T-helper 2 cell treated with Interferon-gamma antibody and Interleukin-4, amounts not matched to agents 5 μg/mL and 100 μg/mL, for 36 hours (primary cell): Measurements from ENCODE around the gene KIAA1217.

Experiments
- DNase-seq: peaks from one replicate; pipeline ENCODE4 v3.0.0; 2021; ENCODE audit warnings: low spot score
- H3K27ac Mint-ChIP-seq: one replicate; pipeline ENCODE4 v1.8.0; 2021; ENCODE audit warnings: mild to moderate bottlenecking, mixed read lengths
- H3K27me3 Mint-ChIP-seq: one replicate; pipeline ENCODE4 v1.8.0; 2021; ENCODE audit warnings: low read depth, mixed read lengths
- H3K36me3 Mint-ChIP-seq: one replicate; pipeline ENCODE4 v1.8.0; 2021; ENCODE audit warnings: low read depth, mixed read lengths
- H3K4me1 Mint-ChIP-seq: one replicate; pipeline ENCODE4 v1.8.0; 2021; ENCODE audit warnings: low read depth, mixed read lengths
- H3K4me3 Mint-ChIP-seq: one replicate; pipeline ENCODE4 v1.8.0; 2022; ENCODE audit warnings: mild to moderate bottlenecking, moderate library complexity, mixed read lengths
- H3K9me3 Mint-ChIP-seq: one replicate; pipeline ENCODE4 v1.8.0; 2021; ENCODE audit warnings: mixed read lengths

KIAA1217 gene

DNA sequence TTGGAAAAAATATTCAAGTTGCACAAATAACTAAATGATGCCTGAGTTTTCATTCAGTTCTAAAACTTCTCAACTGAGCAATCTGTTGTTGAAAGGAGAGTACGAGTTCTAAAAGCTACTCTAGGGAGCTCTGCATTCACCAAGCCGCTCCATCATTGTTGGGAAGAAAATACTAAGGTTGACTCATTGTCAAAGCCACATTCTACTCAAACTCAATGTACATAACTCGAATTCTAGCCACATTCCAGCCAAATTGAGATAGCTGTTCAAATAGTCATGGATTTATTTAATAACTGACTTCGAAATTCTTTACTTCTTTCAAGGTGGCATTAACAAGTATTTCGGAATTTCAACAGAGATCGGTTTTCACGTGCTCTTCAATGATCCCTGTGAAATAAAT is 63.4 kb downstream of the KIAA1217 start:
- peaks cover 3% of the 10 kb centered on the region for H3K9me3 Mint-ChIP-seq
- H3K36me3 Mint-ChIP-seq, result no peaks in the 10 kb centered on the region
- H3K4me1 Mint-ChIP-seq, result no peaks in the 10 kb centered on the region
- no peak overlapping the region for H3K27ac Mint-ChIP-seq
- H3K27me3 Mint-ChIP-seq, result no peaks in the 10 kb centered on the region
- H3K4me3 Mint-ChIP-seq, result no peak overlapping the region
- DNase-seq, result no peak

DNA sequence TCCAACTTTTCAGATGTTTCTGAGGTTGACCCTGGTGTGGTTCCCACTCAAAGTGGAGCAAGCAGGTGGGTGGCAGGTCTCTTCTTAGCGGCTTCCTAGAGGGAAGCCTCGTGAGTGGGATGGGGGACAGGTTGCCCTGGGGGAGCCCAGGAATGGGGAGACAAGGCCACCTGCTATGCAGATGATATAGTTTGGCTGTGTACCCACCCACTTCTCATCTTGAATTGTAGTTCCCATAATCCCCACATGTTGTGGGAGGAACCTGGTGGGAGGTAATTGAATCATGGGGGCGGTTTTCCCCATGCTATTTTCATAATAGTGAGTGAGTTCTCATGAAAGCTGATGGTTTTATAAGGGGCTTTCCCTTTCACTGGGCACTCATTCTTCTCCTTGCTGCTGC is 68.3 kb downstream of the KIAA1217 start:
- no peaks in the 10 kb centered on the region for H3K27me3 Mint-ChIP-seq
- peaks cover 8% of the 10 kb centered on the region for H3K9me3 Mint-ChIP-seq
- H3K4me3 Mint-ChIP-seq, result no peak overlapping the region
- H3K4me1 Mint-ChIP-seq, result no peaks in the 10 kb centered on the region
- H3K36me3 Mint-ChIP-seq, result no peaks in the 10 kb centered on the region
- H3K27ac Mint-ChIP-seq, result no peak overlapping the region
- no peak for DNase-seq

- Mint-ChIP-seq H3K4me3 (no peak overlapping the region), H3K27ac (no peak overlapping the region), H3K9me3 (peaks cover 8% of the 10 kb centered on the region), H3K4me1 (no peaks in the 10 kb centered on the region), H3K27me3 (no peaks in the 10 kb centered on the region), H3K36me3 (no peaks in the 10 kb centered on the region)
- DNase-seq, result no peak
These were observed 68.8 kb downstream of the KIAA1217 start for GRCh38 chr10:24277771-24278170.

DNA sequence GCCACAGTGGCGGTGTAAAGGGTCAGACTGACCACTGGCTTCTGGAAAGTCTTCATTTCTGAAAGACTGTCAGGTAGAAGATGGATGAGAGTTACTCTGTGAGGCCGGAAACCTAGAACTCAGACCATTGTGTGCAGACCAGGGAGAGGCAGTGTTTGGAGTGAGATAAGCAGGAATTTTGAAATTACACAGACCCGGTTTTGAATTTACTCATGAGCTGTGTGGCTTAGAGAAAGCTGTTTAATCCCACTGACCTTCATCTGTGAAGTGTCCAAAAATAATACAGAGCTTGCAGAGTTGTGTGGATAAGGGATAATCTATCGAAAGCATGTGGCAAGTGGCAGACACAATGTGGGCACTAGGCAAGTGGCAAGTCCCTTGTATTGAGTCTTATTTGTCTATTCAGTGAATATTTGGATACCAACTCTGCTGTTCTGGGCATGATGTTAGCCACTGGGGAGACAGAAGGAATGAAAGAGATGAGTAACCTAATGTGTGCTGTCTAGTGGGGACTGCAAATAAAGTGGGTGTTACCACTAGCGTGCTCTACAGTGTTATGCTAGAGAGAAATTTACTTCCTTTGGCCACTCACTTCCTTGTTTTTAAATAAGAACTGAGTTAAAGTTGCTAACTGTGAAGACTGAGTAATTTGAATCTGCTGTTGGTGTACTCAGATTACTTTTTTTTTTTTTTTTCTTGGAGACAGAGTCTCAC is 69.4 kb downstream of the KIAA1217 start:
- Mint-ChIP-seq H3K4me3 (no peak overlapping the region), H3K27ac (no peak overlapping the region), H3K9me3 (peaks cover 8% of the 10 kb centered on the region), H3K36me3 (no peaks in the 10 kb centered on the region), H3K4me1 (no peaks in the 10 kb centered on the region), H3K27me3 (no peaks in the 10 kb centered on the region)
- DNase-seq, result no peak

DNA sequence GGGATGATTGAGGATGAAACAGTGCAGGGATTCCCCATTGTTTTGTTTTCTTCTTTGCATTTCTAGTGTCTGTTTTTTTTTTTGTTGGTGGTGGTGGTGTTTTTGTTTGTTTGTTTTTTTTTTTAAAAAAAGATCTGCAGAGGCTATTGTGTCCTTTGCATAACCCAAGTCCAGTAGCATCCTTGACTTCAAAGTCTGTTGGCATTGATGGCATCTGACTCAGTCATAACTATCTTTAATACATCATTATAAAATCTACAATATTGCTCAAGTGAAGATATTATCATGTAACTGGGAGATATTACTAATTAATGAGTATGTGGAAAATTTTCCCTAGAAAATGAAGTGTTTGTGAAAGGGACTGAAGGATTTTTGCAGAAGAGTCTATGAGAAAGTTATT is 70.2 kb downstream of the KIAA1217 start:
- H3K4me3 Mint-ChIP-seq, result no peak overlapping the region
- no peaks in the 10 kb centered on the region for H3K36me3 Mint-ChIP-seq
- H3K27ac Mint-ChIP-seq, result no peak overlapping the region

DNA sequence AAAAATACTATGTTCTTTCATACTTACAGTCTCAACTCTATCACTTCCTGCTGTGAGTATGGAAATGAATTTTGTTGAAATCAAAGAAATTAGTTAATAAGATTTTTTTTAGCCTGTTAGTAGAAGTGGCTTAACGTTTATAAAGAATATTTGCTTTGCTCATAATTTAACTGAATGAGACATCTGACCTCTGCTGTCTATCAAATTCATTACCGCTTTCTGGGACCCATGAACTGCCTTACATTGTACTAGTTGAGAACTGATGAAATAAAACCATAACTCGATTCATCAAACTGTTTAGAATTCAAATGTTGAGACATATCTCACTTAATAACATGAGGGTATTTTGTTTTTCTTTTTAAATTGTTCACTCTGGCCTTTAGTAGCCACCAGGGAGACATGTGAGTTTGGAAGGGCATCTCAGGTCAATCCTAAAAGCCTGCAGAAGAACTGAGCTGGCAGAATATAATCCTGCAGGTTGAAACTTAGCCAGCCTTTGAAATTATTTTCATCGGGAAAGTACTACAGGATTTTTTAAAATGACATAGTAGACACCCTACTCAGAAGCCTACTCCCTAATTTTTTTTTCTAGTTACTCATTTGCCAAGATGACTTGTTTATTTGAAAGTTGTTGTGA is 78.7 kb downstream of the KIAA1217 start:
- no peak for DNase-seq
- no peaks in the 10 kb centered on the region for H3K9me3 Mint-ChIP-seq

More for the DNA sequence above, 70.2 kb downstream of the KIAA1217 start:
- H3K4me1 Mint-ChIP-seq, result no peaks in the 10 kb centered on the region
- peaks cover 8% of the 10 kb centered on the region for H3K9me3 Mint-ChIP-seq
- DNase-seq, result no peak
- no peaks in the 10 kb centered on the region for H3K27me3 Mint-ChIP-seq

GRCh38 chr10:24288581-24288980 is 79.6 kb downstream of the KIAA1217 start:
- Mint-ChIP-seq H3K4me3 (no peak overlapping the region), H3K27me3 (no peaks in the 10 kb centered on the region), H3K9me3 (no peaks in the 10 kb centered on the region), H3K36me3 (no peaks in the 10 kb centered on the region), H3K4me1 (no peaks in the 10 kb centered on the region), H3K27ac (no peak overlapping the region)
- DNase-seq, result no peak

More for the DNA sequence above, 78.7 kb downstream of the KIAA1217 start:
- no peak overlapping the region for H3K4me3 Mint-ChIP-seq
- H3K27ac Mint-ChIP-seq, result no peak overlapping the region
- no peaks in the 10 kb centered on the region for H3K36me3 Mint-ChIP-seq
- no peaks in the 10 kb centered on the region for H3K27me3 Mint-ChIP-seq
- H3K4me1 Mint-ChIP-seq, result no peaks in the 10 kb centered on the region

DNA sequence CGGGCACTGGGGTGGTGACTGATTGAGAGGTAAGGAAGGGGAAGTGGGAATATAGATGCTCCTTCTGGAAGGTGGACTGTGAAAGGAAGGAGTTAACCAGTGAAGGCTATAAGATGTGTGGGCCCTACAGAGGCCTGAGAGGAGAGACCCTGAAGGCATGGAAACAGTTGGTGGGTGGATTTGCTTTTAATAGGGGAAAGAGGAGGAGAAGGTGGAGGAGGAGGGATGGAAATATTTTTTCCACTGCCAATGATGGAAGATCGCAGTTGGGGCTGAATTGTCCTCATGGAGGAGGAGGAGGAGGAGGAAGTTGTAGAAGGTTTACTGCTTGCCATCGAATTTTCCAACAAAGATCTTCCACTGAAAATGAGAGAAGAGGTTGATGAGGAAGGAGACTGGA is 80.3 kb downstream of the KIAA1217 start:
- no peaks in the 10 kb centered on the region for H3K4me1 Mint-ChIP-seq
- no peaks in the 10 kb centered on the region for H3K36me3 Mint-ChIP-seq
- no peak overlapping the region for H3K27ac Mint-ChIP-seq
- H3K27me3 Mint-ChIP-seq, result no peaks in the 10 kb centered on the region
- no peak for DNase-seq
- no peaks in the 10 kb centered on the region for H3K9me3 Mint-ChIP-seq
- H3K4me3 Mint-ChIP-seq, result no peak overlapping the region

GRCh38 chr10:24292304-24293293 is 83.7 kb downstream of the KIAA1217 start:
- Mint-ChIP-seq H3K36me3 (no peaks in the 10 kb centered on the region), H3K4me1 (no peaks in the 10 kb centered on the region), H3K27ac (no peak overlapping the region), H3K9me3 (no peaks in the 10 kb centered on the region), H3K4me3 (no peak overlapping the region), H3K27me3 (no peaks in the 10 kb centered on the region)
- DNase-seq, result no peak

GRCh38 chr10:24299578-24300260 is 90.8 kb downstream of the KIAA1217 start:
- Mint-ChIP-seq H3K4me1 (no peaks in the 10 kb centered on the region), H3K27ac (no peak overlapping the region), H3K36me3 (no peaks in the 10 kb centered on the region), H3K4me3 (no peak overlapping the region), H3K27me3 (no peaks in the 10 kb centered on the region), H3K9me3 (no peaks in the 10 kb centered on the region)
- no peak for DNase-seq

DNA sequence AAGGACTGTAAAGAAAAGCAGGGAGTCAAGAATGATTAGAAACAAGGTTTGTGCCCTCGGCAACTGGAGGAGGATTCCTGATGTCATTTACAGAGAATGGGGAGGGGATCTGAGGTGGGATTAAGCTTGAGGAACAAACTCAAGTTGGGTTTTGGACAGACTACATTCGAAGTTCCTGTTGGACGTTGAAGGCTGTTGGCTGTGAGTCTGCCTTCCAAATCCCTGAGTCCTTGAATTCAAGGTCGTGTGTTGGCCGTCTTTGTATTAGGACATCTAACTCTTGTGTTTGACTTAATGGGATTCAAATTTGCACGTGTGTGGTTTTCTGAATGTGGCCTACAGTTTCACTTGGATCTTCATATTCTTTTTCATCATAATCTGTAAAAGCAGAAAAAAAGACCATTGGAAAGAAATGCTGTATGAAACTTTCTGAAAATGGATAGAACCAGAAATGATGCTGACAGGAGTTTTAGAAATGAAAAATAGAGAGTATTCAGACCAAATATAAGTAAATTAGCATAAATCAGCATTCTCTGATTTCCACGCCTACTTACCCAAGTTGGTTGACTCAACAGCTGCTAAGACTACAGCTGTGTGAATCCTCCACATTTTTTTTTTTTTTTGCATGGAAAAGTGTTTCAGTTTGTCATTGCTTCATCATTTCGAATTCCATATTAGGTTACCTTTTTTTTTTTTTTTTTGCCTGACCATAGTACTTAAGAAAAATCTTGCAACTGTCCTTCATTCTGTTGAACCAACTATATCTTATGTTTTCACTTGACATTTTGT is 94.8 kb downstream of the KIAA1217 start:
- Mint-ChIP-seq H3K27me3 (no peaks in the 10 kb centered on the region), H3K36me3 (no peaks in the 10 kb centered on the region), H3K9me3 (no peaks in the 10 kb centered on the region), H3K27ac (no peak overlapping the region), H3K4me1 (no peaks in the 10 kb centered on the region), H3K4me3 (no peak overlapping the region)
- no peak for DNase-seq

DNA sequence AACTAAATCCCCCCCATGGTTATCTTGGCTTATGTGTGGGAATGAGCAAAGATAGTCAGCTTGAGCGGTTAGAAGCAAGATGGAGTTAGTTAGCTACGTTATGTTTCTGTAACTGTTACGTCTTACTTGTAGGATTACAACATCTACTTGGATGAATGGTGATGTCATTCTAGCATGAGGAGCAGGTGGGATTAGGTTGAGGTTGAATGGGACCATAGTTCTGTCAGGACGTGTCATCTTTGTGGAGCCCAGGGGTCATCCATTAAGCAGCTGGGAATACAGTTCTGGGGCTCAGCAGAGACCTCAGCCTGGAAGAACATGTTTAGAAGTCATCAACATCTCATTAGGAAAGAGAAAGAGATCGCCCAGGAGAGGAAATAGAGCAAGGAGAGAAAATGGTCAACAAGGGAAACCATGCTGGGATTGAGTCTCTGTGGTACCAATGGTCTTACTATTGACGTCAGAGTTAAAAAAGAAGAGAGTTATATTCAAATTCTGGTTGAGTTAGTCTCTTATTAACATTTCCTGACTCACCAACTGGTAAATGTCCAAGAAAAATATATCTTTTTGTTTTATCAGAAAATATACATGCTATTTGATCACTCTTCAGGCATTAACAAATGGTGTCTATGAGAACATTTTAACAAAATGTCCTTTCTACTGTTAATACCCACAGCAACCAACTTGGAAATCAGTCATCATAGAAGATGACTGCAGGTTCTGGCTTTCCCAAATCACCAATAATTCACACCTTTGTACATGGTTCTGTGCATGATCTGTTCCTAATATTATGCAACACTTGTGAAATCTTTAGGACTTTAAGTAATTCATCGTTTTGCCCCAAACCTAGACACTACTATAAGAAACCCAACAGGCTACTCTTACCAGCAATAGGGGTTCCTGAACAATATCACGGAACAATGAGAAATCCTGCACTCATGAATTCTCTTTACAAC is 96.9 kb downstream of the KIAA1217 start:
- Mint-ChIP-seq H3K27ac (no peak overlapping the region), H3K4me3 (no peak overlapping the region), H3K4me1 (no peaks in the 10 kb centered on the region), H3K9me3 (no peaks in the 10 kb centered on the region), H3K27me3 (no peaks in the 10 kb centered on the region), H3K36me3 (no peaks in the 10 kb centered on the region)
- DNase-seq, result no peak
